ENCODE measurements around the gene PTPRJ. TPM values are rescaled to one million over a fixed set of nuclear protein-coding genes. Genes with fewer than 3 reads are reported as not detected.

PTPRJ gene
- total RNA-seq, 2 experiments from 2014 or later = 56.5 to 62.9 TPM

- Mint-ChIP-seq H3K4me1 (ENCODE audit: low read depth) (peaks cover 88% of the 10 kb centered on the region), H3K4me3 (peak overlapping the region; percentile 69), H3K36me3 (ENCODE audit: low read depth) (peaks cover 57% of the 10 kb centered on the region), H3K27me3 (ENCODE audit: low read depth) (no peaks in the 10 kb centered on the region), H3K27ac (peak overlapping the region; percentile 94), H3K9me3 (ENCODE audit: insufficient read depth) (no peaks in the 10 kb centered on the region)
- DNase-seq (peak; percentile 91), ATAC-seq (peak; percentile 84)
- ChIA-PET POLR2A (interaction anchor here (0.6 to 4.8 kb wide), 25 partner anchors 11 to 288 kb away, joined by 3 to 32 read pairs (median 5); partner anchors contain the start of genes FNBP4, NUP160 and PTPRJ), CTCF (interaction anchor here (0.6 to 6.9 kb wide), 24 partner anchors 8 to 147 kb away, joined by 3 to 67 read pairs (median 4); no protein-coding TSS in a partner anchor)
Measured at GRCh38 chr11:48055292-48056132, 75.2 kb downstream of the PTPRJ start.

- peak overlapping the region; percentile 94 for H3K27ac Mint-ChIP-seq
- ATAC-seq (no peak), DNase-seq (no peak)
- H3K4me1 Mint-ChIP-seq (ENCODE audit: low read depth) = peaks cover 89% of the 10 kb centered on the region
- H3K9me3 Mint-ChIP-seq (ENCODE audit: insufficient read depth) = no peaks in the 10 kb centered on the region
- H3K36me3 Mint-ChIP-seq (ENCODE audit: low read depth) = peaks cover 60% of the 10 kb centered on the region
- H3K27me3 Mint-ChIP-seq (ENCODE audit: low read depth) = no peaks in the 10 kb centered on the region
- CTCF ChIA-PET = interaction anchor here (0.8 to 6.9 kb wide), 21 partner anchors 11 to 148 kb away, joined by 3 to 67 read pairs (median 5); no protein-coding TSS in a partner anchor
- POLR2A ChIA-PET = interaction anchor here (0.8 to 4.8 kb wide), 24 partner anchors 12 to 209 kb away, joined by 3 to 32 read pairs (median 5); partner anchors contain the start of genes NUP160 and PTPRJ
- H3K4me3 Mint-ChIP-seq = peak overlapping the region; percentile 69
Measured at GRCh38 chr11:48056325-48057183, 76.2 kb downstream of the PTPRJ start.

GRCh38 chr11:48058064-48058463 lies 77.7 kb downstream of the PTPRJ start:
- H3K36me3 Mint-ChIP-seq (ENCODE audit: low read depth) = peaks cover 52% of the 10 kb centered on the region
- H3K4me1 Mint-ChIP-seq (ENCODE audit: low read depth) = peaks cover 83% of the 10 kb centered on the region
- H3K9me3 Mint-ChIP-seq (ENCODE audit: insufficient read depth) = no peaks in the 10 kb centered on the region
- peak overlapping the region; percentile 7 for H3K4me3 Mint-ChIP-seq
- H3K27me3 Mint-ChIP-seq (ENCODE audit: low read depth) = no peaks in the 10 kb centered on the region
- ATAC-seq (no peak), DNase-seq (no peak)
- CTCF ChIA-PET = interaction anchor here (0.7 to 6.9 kb wide), 8 partner anchors 40 to 124 kb away, joined by 3 to 67 read pairs (median 14); no protein-coding TSS in a partner anchor
- peak overlapping the region; percentile 94 for H3K27ac Mint-ChIP-seq
- POLR2A ChIA-PET = interaction anchor here (0.5 to 4.8 kb wide), 4 partner anchors 11 to 272 kb away, joined by 3 to 32 read pairs (median 17); no protein-coding TSS in a partner anchor

DNA sequence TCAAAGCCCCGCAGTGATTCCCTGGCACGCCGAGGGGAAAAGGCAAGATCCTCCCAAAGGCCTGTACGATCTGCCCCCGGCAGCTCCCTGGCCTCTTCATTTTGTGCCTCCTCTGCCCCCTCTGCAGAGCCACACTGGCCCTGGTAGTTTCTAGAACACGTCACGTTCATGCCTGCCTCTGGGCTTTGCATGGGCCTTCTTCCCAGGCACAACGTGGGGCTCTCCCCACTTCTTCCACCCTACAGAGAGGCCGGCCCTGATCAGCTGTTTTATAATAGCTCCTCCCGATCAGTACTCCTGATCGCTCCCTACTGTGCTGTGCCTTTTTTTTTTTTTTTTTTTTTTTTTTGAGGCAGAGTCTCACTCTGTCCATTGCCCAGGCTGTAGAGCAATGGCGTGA lies 78.4 kb downstream of the PTPRJ start:
- DNase-seq = no peak
- no peak for ATAC-seq
- peak overlapping the region; percentile 94 for H3K27ac Mint-ChIP-seq
- ChIA-PET POLR2A (no interaction called here), CTCF (interaction anchor here (0.7 to 6.9 kb wide), 3 partner anchors 41 to 124 kb away, joined by 3 to 67 read pairs (median 5); no protein-coding TSS in a partner anchor)
- H3K9me3 Mint-ChIP-seq (ENCODE audit: insufficient read depth) = no peaks in the 10 kb centered on the region
- H3K4me1 Mint-ChIP-seq (ENCODE audit: low read depth) = peaks cover 89% of the 10 kb centered on the region
- H3K4me3 Mint-ChIP-seq = no peak overlapping the region
- peaks cover 58% of the 10 kb centered on the region for H3K36me3 Mint-ChIP-seq (ENCODE audit: low read depth)
- no peaks in the 10 kb centered on the region for H3K27me3 Mint-ChIP-seq (ENCODE audit: low read depth)

- Mint-ChIP-seq H3K4me1 (ENCODE audit: low read depth) (peaks cover 62% of the 10 kb centered on the region), H3K4me3 (no peak overlapping the region), H3K9me3 (ENCODE audit: insufficient read depth) (no peaks in the 10 kb centered on the region), H3K27ac (no peak overlapping the region), H3K36me3 (ENCODE audit: low read depth) (peaks cover 47% of the 10 kb centered on the region), H3K27me3 (ENCODE audit: low read depth) (no peaks in the 10 kb centered on the region)
- CTCF ChIA-PET = interaction anchor here (1.6 to 2.8 kb wide), 2 partner anchors 29 to 44 kb away, joined by 3 to 10 read pairs; no protein-coding TSS in a partner anchor
- DNase-seq = no peak
- no peak for ATAC-seq
- POLR2A ChIA-PET = no interaction called here
Measured at GRCh38 chr11:48062649-48063048, 82.3 kb downstream of the PTPRJ start.

DNA sequence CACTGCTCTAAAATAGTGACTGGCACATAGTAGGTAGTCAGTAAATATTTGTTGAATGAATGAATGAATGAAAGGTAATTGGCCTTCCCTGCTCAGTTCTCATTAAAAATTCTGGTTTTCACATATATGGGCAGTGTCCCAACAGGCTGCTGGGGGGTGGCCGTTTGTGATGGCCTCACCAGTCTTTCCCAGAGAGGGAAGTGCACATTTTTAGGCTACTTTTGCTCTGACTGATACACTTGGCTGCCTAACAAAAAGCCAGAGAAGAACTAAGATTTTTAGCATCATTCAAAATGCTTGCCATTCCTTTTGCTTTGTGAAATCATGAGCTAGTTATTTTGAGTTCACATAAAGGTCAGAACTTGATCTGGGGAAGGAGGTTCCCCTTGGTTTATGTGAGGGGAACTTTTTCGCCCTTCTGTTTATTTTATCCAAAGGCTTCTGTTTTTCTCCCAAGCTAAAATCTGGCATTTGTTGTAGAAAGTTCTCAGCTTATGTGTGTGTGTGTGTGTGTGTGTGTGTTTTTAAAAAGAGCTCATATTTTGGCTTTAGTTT lies 83.1 kb downstream of the PTPRJ start:
- peaks cover 47% of the 10 kb centered on the region for H3K36me3 Mint-ChIP-seq (ENCODE audit: low read depth)
- peak overlapping the region; percentile 48 for H3K27ac Mint-ChIP-seq
- H3K4me3 Mint-ChIP-seq = no peak overlapping the region
- H3K9me3 Mint-ChIP-seq (ENCODE audit: insufficient read depth) = no peaks in the 10 kb centered on the region
- peaks cover 53% of the 10 kb centered on the region for H3K4me1 Mint-ChIP-seq (ENCODE audit: low read depth)
- H3K27me3 Mint-ChIP-seq (ENCODE audit: low read depth) = no peaks in the 10 kb centered on the region
- DNase-seq (no peak), ATAC-seq (no peak)
- ChIA-PET CTCF (interaction anchor here (0.6 to 2.8 kb wide), 8 partner anchors 8 to 129 kb away, joined by 3 to 10 read pairs (median 3); no protein-coding TSS in a partner anchor), POLR2A (no interaction called here)

DNA sequence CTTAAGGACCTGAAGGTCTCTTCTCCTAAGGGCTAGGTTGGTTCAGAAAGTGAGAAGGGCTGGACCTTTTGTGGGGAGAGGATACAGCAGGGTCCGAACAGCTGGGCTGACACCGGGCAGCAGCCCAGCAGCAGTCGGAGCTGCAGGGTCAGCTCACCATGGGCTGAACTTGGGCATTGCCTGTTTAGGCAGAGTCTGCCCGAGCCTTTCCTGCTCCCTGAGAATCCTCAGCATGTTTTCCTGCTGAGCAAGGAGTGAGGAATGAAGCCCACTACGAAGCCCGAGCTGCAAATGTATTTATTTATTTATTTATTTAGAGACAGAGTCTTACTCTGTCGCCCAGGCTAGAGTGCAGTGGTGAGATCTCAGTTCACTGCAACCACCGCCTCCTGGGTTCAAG lies 83.9 kb downstream of the PTPRJ start:
- ChIA-PET POLR2A (no interaction called here), CTCF (interaction anchor here (1.1 to 2.8 kb wide), 6 partner anchors 9 to 130 kb away, joined by 3 to 10 read pairs (median 5); no protein-coding TSS in a partner anchor)
- Mint-ChIP-seq H3K27ac (peak overlapping the region; percentile 48), H3K27me3 (ENCODE audit: low read depth) (no peaks in the 10 kb centered on the region), H3K4me1 (ENCODE audit: low read depth) (peaks cover 48% of the 10 kb centered on the region), H3K36me3 (ENCODE audit: low read depth) (peaks cover 50% of the 10 kb centered on the region), H3K4me3 (no peak overlapping the region), H3K9me3 (ENCODE audit: insufficient read depth) (no peaks in the 10 kb centered on the region)
- ATAC-seq (no peak), DNase-seq (no peak)

DNA sequence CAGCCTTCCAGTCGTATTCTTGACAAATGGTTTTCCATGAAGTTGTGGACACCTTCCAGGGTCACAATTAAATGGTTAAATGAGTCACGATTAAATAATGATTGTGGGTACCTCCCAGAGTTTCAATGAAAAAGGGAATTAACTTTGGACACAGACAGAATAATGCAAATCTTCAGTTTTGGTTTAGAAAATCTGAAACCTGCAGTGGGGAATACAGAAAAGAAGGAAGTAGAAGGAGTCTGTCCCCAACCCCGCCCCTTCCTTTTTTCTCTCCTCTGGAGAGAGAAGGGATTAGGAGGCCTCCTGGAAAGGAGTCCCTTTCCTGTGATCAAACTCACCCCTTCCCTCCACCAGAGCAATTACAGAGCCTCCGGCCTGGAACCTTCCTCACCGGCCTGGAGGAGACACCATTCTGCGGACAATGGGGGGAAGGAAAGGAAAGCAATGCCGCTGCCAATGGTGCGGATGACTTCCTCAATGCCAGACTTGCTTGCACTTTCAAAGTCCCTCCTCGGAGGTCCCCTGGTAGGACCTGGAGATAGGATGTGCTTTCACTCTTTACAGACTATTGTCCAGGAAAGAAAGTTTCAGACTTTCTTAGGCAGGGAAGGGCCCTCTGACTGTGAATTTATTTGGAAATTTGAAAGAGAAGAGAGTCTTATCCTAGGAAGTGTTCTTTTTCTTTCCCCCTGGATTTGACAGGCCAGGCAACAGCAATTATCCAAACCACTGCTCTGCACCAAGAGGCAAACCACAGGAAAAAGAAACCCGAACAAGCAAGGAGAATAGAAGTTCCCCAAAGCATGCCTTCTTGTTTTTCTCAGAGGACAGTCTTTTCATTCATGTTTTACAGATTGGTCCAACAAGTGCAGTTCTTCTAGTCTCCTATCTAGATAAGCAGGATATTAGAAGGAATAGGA lies 86.8 kb downstream of the PTPRJ start:
- CTCF ChIA-PET = interaction anchor here (1.2 kb wide), 1 partner anchor 11 kb away, joined by 3 read pairs; no protein-coding TSS in a partner anchor
- no peaks in the 10 kb centered on the region for H3K27me3 Mint-ChIP-seq (ENCODE audit: low read depth)
- POLR2A ChIA-PET = no interaction called here
- no peaks in the 10 kb centered on the region for H3K9me3 Mint-ChIP-seq (ENCODE audit: insufficient read depth)
- DNase-seq (no peak), ATAC-seq (no peak)
- H3K4me3 Mint-ChIP-seq = no peak overlapping the region
- no peak overlapping the region for H3K27ac Mint-ChIP-seq
- H3K36me3 Mint-ChIP-seq (ENCODE audit: low read depth) = peaks cover 46% of the 10 kb centered on the region
- H3K4me1 Mint-ChIP-seq (ENCODE audit: low read depth) = peaks cover 27% of the 10 kb centered on the region

DNA sequence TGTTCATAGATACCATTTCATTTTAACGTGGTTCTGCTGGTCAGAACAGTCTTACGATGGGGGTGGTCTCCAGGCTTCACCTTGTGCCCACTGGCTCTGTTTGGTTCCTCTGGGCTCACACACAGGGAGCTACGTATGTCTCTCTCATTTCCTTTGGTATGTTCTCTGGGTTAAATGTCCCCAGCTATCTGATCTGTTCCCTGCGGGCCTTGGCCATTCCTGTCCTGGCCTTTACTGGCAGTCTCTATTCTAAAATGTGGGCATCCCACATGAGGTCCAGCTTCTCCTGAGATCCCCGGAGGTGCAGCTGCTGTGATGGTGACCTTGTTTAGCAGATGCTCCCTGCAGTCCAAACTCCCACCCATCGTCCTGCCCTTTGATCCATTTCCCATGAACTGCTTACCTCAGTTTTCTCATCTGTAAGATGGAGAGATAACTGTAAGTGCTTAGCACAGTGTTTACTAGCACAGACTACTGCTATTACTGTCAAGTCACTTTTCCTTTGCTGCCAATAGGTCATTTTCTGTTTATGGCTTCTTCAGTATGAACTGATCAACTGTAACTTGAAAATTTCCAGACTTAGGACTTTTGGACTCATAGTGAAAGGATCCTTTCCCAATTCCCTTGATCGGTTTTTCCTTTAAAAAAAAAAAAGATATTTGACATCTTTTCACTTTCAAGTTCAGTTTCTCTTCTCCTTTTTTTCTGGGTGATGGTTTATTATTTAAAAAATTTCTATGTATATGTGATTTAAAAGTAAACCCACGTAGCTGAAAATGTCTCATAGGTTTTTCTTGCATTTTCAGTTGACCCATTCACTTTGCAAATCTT lies 92.9 kb downstream of the PTPRJ start:
- DNase-seq = no peak
- CTCF ChIA-PET = interaction anchor here (0.7 kb wide), 1 partner anchor 10 kb away, joined by 3 read pairs; no protein-coding TSS in a partner anchor
- Mint-ChIP-seq H3K4me3 (no peak overlapping the region), H3K36me3 (ENCODE audit: low read depth) (peaks cover 39% of the 10 kb centered on the region), H3K9me3 (ENCODE audit: insufficient read depth) (no peaks in the 10 kb centered on the region), H3K4me1 (ENCODE audit: low read depth) (peaks cover 22% of the 10 kb centered on the region), H3K27me3 (ENCODE audit: low read depth) (no peaks in the 10 kb centered on the region), H3K27ac (peak overlapping the region; percentile 12)
- POLR2A ChIA-PET = no interaction called here
- ATAC-seq = no peak

All from activated CD8-positive, alpha-beta T cell treated with anti-CD3 and anti-CD28 coated beads, Interleukin-2, amount 10 ng/mL, durations not matched to agents 7 days and 5 days (primary cell).